ENCODE data around the gene U2AF1L4.

The U2AF1L4 gene

DNA sequence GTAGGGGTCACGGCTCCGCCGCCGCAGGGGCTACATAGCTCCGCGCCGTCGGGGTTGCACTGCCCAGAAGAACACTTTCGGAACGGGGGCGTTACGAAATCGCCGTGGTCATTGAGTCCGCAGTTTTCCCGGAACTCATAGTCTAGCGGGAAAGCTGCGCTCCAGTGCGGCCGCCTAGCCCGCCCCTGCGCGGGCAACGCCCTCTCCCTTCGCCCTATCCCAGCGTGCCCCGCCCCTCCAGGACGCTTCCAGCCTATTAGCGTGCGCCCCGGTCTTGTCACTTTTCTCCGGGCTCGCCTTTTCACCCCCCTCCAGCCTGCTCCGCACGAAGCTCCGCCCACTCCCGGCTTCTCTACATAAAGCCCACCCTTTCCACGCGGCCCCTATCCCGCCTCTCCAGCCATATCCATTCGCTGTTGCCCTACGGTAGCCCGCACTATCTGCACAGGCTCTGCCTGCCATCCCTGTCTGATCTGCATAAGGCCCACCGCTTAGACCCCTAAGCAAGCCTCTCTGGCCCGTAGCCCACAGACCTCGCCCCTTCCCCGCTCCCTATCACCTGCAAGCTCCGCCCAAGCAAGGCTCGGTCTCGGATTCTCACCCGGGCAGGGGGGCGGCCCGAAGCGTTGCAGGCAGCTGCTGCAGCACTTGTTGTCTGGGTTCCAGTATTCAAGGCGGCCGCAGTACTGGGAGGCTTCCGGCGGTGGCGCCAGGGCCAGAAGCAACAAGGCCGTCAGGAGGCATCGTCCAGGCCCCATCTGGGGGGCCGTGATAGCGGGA lies 4.6 kb downstream of the U2AF1L4 start:
- peak; percentile 97 for DNase-seq (ENCODE audit: low spot score)

DNA sequence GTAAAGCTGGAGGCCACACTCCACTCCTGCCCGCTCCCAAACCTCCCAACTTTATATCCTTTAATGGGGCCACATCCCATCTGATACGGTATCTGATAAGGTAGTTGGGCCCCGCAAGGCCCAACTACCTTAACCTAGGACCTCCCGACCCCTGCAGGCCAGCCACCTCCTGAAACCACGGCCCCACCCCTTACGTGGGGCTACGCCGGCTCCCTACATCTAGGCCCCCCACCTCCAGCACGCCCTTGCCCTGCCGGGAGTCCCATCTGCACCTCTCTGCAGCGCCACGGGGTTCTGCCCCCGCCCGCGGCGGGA lies 5.2 kb downstream of the U2AF1L4 start:
- no peak for DNase-seq (ENCODE audit: low spot score)

DNA sequence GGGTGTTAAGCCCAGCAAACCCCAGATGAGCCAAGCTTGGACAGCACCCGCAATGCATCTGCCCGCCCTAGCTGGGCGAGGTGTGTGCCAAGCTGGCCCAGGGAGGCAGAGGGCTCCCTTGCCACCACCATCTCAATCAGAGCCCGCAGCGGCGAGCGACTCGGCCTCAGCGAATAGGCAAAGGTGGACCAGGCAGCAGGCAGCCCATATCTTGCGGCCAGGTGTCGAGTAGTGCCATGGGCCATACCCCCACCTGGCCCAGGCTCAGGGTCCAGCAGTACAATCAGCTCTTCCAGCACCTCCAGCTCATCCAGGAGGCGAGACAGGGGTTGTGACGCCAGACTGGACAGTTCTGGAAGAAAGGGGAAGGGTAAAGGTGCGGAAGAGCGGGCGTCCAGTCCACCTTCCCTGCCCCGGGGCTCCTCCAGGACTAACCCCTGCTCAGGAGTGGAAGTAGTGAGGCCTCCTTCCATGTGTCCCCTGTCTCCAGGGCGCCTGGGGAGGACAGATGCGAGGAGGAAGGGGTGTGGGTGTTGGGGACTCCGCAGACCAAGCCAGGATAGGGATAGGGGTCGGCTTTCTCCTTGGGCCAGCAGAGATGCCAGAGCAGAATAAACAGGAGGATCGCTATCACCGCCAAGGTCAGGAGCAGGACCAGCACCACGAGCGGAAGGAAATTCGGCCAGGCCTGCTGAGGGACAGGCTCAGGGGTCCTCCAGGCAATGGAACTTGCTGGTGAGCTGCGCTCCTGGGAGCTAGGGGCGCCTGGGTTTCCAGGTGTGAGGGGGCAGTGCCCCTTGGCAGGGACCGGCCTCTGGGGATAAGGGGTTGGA lies 5.7 kb downstream of the U2AF1L4 start:
- no peak for DNase-seq (ENCODE audit: low spot score)

DNA sequence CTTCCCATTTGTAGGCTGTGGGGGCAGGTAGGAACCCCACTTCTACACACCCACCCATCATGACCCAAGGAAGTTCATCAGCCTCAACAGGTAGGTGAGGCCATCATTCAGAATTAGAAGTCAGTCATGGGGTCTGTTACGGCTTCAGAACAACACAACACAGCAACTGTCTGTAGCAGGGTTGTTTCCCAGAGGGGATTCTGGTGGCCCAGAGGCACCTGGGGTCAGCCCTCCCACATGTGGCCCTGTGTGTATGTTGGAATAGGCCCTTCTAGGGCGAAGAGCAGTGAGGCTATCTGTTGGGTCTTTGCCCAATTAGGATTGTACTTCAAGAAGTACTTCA lies 6.4 kb downstream of the U2AF1L4 start:
- DNase-seq (ENCODE audit: low spot score): no peak

DNA sequence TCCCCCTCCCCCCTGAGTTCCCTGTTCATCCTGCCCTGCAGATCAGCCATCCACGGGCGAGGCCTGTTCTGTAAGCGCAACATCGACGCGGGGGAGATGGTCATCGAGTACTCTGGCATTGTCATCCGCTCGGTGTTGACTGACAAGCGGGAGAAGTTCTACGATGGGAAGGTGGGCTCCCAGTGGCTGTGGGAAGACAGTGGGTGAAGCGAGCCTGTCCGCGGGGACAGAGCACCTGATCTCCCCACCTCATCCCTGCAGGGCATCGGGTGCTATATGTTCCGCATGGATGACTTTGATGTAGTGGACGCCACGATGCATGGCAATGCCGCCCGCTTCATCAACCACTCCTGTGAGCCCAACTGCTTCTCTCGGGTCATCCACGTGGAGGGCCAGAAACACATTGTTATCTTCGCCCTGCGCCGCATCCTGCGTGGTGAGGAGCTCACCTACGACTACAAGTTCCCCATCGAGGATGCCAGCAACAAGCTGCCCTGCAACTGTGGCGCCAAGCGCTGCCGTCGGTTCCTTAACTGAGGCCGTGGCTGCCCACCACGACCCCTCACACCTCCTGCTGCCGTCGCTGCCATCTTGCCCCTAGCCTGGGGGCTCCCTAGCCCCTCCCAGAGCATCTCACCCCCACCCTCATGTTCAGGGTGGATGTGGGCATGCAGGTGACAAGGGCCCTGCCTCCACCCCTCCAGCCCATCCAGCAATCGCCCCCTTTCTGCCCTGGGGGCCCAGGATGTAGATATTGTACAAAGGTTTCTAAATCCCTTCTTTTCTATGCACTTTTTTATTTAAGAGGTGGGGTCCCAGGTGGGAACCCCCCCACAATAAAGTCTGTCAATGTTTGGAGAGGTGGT lies 7.0 kb downstream of the U2AF1L4 start:
- DNase-seq (ENCODE audit: low spot score): no peak

DNA sequence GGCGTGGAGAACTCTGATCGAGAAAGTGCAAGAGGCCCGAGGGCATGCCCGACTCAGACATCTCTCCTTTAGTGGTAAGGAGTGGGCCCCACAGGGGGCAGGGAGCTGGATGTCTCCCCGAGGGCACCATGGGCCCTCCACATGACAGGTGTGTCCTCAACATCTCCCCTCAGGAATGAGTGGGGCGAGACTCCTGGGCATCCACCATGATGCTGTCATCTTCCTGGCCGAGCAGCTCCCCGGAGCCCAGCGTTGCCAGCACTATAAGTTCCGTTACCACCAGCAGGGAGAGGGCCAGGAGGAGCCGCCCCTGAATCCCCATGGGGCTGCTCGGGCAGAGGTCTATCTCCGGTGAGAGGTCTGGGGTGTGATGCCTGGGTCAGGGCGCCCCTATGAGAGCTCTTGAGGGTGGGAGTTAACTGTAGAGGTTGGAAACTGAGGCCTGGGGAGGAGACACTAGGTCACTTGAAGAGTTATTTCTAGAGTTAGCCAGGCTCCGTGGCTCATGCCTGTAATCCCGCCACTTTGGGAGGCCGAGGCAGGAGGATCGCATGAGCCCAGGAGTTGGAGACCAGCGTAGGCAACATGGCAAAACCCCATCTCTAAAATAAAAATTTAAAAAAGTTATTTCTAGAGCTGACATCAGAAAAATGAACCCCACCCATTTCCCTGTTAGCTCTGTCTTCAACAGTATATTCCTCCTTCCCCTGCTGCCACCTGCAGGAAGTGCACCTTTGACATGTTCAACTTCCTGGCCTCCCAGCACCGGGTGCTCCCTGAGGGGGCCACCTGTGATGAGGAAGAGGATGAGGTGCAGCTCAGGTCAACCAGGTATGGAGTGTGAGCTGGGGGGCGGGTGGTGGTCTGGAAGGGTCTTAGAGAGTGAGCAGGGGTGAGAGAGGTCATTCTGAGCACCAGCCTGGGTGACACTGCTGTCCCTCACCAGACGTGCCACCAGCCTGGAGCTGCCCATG lies 8.0 kb downstream of the U2AF1L4 start:
- DNase-seq (ENCODE audit: low spot score): no peak

DNA sequence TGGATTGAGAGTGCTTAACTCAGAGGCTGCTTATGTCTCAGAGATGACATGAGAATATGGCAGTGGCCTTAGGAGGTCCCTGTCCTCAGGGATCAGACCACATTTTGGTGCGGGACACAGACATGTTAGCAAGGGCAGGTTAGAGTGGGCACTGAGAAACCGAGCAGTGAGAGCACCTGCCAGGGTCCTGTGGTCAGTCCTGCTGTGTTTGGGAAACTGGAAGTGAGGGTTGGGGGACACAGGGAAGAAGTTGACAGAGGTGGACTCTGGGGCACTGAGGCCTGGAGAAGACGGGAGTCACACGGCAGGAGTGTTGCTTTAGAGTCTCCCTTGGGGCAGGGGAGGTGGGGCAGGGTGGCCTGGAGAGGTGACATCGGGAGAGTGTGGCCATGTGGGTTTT lies 10.3 kb downstream of the U2AF1L4 start:
- DNase-seq (ENCODE audit: low spot score): no peak

DNA sequence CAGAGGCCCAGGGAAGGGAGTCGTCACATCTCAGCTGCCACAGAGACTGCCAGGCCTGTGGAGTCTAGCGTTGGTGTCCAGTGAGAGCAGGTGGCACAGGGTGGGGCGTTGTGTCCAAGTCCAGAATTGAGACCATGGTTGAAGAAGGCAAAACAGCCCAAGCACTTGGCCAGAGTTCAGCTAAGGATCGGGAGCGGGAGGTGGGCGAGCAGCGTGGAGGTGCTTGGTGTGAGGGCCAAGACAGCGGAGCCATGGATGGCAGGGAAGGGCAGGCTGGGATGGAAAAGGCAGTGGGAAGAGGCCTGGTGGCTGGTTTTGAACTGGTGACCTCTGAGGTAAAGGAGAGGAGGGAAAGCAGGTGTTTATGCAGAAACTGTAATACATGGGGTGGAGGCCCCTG lies 10.9 kb downstream of the U2AF1L4 start:
- DNase-seq (ENCODE audit: low spot score): no peak

DNA sequence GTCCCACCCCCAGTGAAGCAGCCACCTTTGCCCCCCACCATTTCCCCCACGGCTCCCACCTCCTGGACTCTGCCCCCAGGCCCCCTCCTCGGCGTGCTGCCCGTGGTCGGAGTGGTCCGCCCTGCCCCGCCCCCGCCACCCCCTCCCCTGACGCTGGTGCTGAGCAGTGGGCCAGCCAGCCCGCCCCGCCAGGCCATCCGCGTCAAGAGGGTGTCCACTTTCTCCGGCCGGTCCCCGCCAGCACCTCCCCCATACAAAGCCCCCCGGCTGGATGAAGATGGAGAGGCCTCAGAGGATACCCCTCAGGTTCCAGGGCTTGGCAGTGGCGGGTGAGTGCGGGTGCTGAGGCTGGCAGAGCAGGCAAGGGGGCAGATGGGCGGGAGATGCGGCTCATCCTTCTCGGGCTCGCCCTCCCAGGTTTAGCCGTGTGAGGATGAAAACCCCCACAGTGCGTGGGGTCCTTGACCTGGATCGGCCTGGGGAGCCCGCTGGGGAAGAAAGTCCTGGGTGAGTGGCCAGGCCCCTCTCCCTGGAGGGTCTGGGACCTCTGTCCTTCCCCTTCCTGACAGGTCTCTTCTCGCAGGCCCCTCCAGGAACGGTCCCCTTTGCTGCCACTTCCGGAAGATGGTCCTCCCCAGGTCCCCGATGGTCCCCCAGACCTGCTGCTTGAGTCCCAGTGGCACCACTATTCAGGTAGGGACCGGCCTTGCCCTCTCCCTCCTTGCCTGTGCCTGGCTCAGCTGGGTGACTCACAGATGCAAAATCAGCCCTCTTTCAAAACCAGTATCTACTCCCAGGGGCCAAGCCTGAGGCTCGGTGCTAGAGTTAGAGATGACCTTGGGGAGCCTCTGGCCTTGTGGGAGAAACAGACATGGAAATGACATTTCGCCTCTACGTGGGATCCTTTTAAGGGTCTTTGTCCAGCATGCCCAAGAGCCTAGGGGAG lies 11.8 kb downstream of the U2AF1L4 start:
- DNase-seq (ENCODE audit: low spot score): no peak

DNA sequence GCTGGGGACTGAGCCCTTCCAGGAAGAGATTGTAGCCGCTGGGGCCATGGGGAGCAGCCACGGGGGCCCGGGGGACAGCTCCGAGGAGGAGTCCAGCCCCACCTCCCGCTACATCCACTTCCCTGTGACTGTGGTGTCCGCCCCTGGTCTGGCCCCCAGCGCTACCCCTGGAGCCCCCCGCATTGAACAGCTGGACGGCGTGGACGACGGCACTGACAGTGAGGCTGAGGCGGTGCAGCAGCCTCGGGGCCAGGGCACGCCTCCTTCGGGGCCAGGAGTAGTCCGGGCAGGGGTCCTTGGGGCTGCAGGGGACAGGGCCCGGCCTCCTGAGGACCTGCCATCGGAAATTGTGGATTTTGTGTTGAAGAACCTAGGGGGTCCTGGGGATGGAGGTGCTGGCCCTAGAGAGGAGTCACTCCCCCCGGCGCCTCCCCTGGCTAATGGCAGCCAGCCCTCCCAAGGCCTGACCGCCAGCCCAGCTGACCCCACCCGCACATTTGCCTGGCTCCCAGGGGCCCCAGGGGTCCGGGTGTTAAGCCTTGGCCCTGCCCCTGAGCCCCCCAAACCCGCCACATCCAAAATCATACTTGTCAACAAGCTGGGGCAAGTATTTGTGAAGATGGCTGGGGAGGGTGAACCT lies 12.6 kb downstream of the U2AF1L4 start:
- no peak for DNase-seq (ENCODE audit: low spot score)

DNA sequence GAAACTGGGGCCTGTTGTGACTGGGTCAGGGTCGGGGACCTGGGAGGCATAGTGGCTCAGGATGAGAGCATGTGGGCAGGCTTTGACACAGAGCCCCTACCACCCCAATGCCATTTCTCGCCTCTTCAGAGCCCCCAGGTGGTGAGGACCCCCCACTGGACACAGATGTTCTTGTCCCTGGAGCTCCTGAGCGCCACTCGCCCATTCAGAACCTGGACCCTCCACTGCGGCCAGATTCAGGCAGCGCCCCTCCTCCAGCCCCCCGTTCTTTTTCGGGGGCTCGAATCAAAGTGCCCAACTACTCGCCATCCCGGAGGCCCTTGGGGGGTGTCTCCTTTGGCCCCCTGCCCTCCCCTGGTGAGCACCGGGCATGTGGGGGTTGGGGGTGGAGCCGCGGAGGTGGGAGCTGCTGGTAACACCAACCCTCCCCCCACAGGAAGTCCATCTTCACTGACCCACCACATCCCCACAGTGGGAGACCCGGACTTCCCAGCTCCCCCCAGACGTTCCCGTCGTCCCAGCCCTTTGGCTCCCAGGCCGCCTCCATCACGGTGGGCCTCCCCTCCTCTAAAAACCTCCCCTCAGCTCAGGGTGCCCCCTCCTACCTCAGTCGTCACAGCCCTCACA lies 13.3 kb downstream of the U2AF1L4 start:
- DNase-seq (ENCODE audit: low spot score): no peak

DNA sequence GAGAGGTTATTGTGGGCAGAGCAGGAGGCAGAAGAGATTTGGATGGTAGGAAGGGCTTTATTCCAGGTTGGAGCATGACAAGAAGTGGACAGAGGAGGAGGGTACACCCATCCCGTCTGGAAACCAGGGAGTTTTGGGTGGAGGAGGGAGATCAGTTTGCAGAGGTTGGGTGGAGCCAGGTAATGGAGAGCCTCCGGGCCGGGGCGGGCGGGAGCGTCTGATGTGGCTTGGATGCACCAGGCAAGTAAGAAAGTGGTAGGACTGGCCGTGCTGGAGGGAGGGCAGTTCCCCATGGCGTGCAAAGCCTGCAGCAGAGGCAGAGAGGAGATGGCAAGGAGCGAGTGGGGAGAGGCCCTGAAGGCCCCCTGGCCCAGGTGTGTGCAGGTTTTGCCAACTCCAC lies 13.9 kb downstream of the U2AF1L4 start:
- DNase-seq (ENCODE audit: low spot score): no peak

DNA sequence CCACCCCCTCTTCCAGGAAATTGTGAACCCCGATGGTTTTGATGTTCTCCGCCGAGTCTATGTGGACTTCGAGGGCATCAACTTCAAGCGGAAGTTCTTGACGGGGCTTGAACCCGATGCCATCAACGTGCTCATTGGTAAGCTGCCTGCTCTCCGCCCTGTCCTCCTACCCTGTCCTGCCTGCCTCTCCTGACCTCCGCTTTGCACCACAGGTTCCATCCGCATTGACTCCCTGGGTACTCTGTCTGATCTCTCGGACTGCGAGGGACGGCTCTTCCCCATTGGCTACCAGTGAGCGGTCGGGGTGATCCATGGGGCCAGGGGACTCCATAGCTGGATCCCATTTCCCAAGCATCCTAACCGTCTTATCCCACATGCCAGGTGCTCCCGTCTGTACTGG lies 14.9 kb downstream of the U2AF1L4 start:
- no peak for DNase-seq (ENCODE audit: low spot score)

DNA sequence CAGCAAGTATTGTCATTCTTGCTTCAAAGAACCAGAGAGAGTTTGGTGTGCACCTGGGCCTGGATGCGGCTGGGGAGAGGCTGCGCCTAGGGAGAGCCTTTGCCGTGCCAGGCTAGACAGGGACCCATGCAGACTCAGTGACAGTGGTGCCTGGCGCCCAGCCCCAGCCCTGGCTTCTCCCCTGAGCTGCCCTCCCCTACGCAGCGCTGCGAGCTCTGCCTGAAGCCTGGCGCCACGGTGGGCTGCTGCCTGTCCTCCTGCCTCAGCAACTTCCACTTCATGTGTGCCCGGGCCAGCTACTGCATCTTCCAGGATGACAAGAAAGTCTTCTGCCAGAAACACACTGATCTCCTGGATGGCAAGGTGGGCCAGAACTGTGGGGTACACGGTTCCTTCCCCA lies 15.5 kb downstream of the U2AF1L4 start:
- no peak for DNase-seq (ENCODE audit: low spot score)

DNA sequence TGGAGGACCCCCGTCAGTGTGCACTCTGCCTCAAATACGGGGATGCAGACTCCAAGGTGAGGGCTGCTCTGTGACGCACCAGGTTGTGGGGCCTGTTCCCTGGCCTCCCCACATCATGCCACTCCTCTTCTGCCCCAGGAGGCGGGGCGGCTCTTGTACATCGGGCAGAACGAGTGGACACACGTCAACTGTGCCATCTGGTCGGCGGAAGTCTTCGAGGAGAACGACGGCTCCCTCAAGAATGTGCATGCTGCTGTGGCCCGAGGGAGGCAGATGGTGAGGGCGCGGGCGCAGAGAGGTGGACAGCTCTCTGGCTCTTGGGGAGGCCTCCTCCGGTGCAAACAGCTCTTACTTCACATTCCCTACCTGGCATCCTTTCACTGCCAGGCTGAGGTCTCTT lies 16.2 kb downstream of the U2AF1L4 start:
- DNase-seq (ENCODE audit: low spot score): no peak

DNA sequence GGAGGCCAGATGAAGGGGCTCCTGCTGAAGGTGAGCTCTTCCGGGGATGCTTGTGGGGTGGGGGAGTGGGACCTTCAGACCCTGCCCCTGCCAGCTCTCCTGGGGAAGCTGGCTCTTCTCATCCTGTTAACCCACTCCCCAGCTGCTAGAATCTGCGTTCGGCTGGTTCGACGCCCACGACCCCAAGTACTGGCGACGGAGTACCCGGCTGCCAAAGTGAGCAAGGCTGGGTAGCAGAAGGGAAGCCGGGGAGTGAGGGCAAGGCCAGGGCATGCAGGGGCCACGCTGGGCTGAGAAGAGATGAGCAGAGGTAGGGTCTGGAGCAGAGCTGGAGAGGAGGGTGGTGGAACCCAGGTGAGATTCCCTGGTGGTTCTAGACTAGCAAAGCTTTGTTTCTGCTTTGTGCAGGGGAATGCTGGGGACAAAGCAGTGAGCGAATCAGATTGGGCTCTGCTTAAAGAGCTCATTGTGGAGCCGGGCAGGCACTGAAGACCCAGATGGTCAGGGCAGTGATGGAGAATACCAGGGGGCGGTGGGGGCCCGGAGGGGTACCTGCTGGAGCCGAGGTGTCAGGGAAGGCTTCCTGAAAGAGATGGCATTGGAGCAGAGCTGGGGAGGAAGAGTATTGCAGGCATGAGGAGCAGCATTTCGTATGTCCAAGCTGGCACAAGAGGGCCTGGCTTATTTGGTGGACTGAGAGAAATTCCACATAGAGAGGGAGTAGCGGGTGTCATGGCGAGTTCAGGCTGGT lies 17.1 kb downstream of the U2AF1L4 start:
- no peak for DNase-seq (ENCODE audit: low spot score)

DNA sequence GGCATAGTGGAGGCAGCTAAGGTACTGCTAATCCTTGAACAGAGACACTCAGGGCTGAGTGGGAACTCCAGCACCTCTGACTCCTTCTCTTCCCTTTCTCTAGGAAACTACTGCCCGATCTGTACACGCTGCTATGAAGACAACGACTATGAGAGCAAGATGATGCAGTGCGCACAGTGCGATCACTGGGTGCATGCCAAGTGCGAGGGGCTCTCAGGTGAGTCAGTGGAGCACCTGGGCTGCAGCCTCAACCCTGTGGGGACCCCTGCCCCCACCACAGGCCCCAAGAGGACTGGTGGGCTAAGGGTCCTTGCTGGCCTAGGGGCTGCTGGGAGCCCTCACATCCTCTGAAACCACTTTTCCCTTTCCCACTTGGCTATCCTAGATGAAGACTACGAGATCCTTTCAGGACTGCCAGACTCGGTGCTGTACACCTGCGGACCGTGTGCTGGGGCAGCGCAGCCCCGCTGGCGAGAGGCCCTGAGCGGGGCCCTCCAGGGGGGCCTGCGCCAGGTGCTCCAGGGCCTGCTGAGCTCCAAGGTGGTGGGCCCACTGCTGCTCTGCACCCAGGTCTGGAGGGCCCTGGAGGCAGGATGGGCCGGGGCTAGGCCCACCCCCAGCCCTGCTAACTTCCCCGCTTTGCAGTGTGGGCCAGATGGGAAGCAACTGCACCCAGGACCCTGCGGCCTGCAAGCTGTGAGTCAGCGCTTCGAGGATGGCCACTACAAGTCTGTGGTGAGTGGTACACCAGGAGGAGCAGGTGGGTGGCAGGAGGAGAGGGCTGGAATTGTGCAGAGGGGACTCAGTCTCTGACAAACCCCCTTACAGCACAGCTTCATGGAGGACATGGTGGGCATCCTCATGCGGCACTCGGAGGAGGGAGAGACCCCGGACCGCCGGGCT lies 17.9 kb downstream of the U2AF1L4 start:
- DNase-seq (ENCODE audit: low spot score): no peak
